Measurements from ENCODE around the gene TRABD2B. TPM values are rescaled to one million over a fixed set of nuclear protein-coding genes. Genes with fewer than 3 reads are reported as not detected.

Gene TRABD2B
- 1.8 TPM for total RNA-seq
- long read RNA-seq, partial matches to known transcripts = 0 of 4 reads
- long read RNA-seq, other reads (novel, unspliced or antisense) = 4 of 4 reads

GRCh38 chr1:47997289-47998200 lies at the start of gene TRABD2B:
TRABD2B (minus strand) TSS chr1:47997385.
- H3K27ac ChIP-seq = peak within 1 kb of the TSS; percentile 24
- H3K9me3 ChIP-seq = no peaks in the 10 kb centered on the region
- H3K27me3 ChIP-seq (ENCODE audit: low read depth) = peaks cover 35% of the 10 kb centered on the region
- intact Hi-C loops (cut with DNase I) = no loop called here
- H3K4me1 ChIP-seq = no peaks in the 10 kb centered on the region
- TF ChIP-seq CTCF (IDR thresholded peaks at IDR 0.05) = peak; percentile 92
- peak within 1 kb of the TSS; percentile 53 for H3K4me3 ChIP-seq
- no peaks in the 10 kb centered on the region for H3K36me3 ChIP-seq
- peak; percentile 80 for DNase-seq
- peak; percentile 90 to 92 for ATAC-seq

- H3K36me3 ChIP-seq = no peaks in the 10 kb centered on the region
- H3K9me3 ChIP-seq = no peaks in the 10 kb centered on the region
- intact Hi-C loops (cut with DNase I) = no loop called here
- TF ChIP-seq CTCF (IDR thresholded peaks at IDR 0.05) = no peak
- no peak overlapping the region for H3K4me3 ChIP-seq
- peaks cover 10% of the 10 kb centered on the region for H3K4me1 ChIP-seq
- DNase-seq (no peak), ATAC-seq (no peak)
- no peak overlapping the region for H3K27ac ChIP-seq
- H3K27me3 ChIP-seq (ENCODE audit: low read depth) = no peaks in the 10 kb centered on the region
These were observed 47.1 kb upstream of the TRABD2B start for GRCh38 chr1:48044311-48044710.

- no peak for TF ChIP-seq CTCF (IDR thresholded peaks at IDR 0.05)
- Histone ChIP-seq H3K36me3 (no peaks in the 10 kb centered on the region), H3K27me3 (ENCODE audit: low read depth) (no peaks in the 10 kb centered on the region), H3K27ac (no peak overlapping the region), H3K9me3 (no peaks in the 10 kb centered on the region), H3K4me3 (no peak overlapping the region), H3K4me1 (peaks cover 14% of the 10 kb centered on the region)
- intact Hi-C loops (cut with DNase I) = no loop called here
- ATAC-seq = no peak
- no peak for DNase-seq
These were observed 46.4 kb upstream of the TRABD2B start for GRCh38 chr1:48043622-48044021.

- Histone ChIP-seq H3K27ac (no peak overlapping the region), H3K27me3 (ENCODE audit: low read depth) (no peaks in the 10 kb centered on the region), H3K4me1 (peaks cover 14% of the 10 kb centered on the region), H3K36me3 (no peaks in the 10 kb centered on the region), H3K9me3 (no peaks in the 10 kb centered on the region), H3K4me3 (no peak overlapping the region)
- no peak for DNase-seq
- intact Hi-C loops (cut with DNase I) = no loop called here
- no peak for TF ChIP-seq CTCF (IDR thresholded peaks at IDR 0.05)
- ATAC-seq = no peak
These were observed 43.0 kb upstream of the TRABD2B start for GRCh38 chr1:48040154-48040553.

GRCh38 chr1:48039088-48040054 lies 42.2 kb upstream of the TRABD2B start:
- Histone ChIP-seq H3K4me3 (no peak overlapping the region), H3K9me3 (no peaks in the 10 kb centered on the region), H3K27ac (no peak overlapping the region), H3K4me1 (peaks cover 14% of the 10 kb centered on the region), H3K36me3 (no peaks in the 10 kb centered on the region), H3K27me3 (ENCODE audit: low read depth) (no peaks in the 10 kb centered on the region)
- intact Hi-C loops (cut with DNase I) = no loop called here
- TF ChIP-seq CTCF (IDR thresholded peaks at IDR 0.05) = no peak
- ATAC-seq (peak; percentile 39 to 54), DNase-seq (no peak)

Measured in lower lobe of right lung (tissue), 2 donors.